ENCODE measurements around the gene FOXP4.

Gene FOXP4

DNA sequence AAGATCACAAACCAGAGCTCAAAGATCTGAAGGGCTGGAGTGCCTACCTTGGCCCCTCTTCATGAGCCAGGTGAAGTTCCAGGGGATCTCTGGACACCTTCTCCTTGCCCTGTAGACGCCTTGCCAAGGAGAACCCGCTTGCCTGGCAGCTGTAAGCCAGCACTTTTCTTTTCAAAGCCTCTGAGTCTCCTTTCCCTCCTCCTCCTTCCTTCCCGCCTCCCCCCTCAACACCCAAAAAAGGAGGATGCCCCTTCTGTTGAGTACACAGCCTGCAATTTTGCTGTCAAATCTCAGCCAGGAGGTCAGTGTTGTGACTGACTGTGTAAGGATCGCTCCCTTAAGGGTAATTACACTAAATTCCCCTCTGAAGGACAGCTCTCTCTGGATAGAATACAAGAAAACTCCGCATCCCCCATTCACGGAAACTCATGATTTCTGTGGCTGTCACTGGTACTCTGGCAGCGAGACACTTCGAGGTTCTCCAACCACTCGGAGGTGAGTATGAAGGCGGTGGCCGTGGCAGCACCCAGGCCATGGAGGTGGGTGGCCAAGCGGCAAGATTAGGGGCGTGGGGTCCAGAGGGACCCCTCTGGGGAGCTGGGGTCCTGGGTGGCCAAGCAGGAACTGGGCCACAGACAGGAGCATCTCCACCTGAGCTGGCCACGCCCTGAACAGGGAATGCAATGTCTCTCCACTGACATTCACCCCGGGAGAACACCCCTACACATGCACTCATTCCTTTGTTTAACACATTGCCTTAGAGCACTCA is 23.2 kb upstream of the FOXP4 start:
- no peak for DNase-seq

DNA sequence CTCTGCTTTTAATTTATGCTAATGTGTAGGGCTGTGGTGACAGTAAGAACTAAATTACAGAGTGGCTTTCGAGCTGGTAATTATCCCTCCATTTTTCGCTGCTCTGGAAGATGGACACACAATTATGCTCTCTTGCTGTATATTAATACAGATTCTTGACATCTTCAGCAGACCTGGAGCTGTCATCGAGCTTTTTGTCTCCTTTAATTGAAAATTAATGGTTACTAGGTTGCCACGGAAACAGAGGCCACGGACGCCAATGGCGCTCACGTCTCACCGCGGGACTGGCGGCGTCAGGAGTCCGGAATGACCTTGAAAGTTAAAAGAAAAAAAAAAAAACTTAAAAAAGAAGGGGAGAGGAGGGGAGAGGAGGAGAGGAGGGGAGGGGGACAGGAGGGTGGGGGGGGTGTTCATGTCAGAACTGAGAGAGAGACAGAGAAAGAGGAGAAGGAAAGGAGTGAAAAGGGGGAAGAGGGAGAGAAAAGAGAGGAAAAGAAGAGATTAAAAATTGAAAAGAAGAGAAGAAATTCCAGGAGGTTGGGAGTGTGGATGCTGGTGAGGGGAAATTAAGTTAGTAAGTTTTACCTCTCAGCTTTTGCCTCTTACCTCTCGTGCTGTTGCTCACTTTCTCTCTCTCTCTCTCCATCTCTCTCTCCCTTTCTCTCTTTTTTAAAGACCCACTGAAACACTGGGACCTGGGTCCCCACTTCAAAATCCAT is 22.1 kb upstream of the FOXP4 start:
- DNase-seq = no peak

DNA sequence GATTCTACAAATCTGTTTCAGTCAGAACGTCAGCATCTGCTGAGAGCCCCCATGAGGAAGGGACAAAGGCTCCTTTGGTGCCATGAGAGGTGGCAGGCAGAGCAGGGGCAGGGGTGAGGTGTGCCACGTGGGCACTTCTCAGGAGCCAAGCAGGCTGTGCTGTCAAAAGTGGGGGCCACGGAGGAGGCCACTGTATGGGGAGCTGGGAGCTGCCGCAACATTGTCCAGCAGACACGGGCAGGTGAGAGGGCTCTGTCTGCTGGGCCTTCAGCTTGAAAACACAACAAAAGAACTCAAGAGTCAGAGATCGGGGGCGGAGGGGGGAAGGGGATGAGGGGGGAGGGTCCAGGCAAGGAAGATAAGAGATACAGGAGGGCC is 21.6 kb upstream of the FOXP4 start:
- DNase-seq = no peak

DNA sequence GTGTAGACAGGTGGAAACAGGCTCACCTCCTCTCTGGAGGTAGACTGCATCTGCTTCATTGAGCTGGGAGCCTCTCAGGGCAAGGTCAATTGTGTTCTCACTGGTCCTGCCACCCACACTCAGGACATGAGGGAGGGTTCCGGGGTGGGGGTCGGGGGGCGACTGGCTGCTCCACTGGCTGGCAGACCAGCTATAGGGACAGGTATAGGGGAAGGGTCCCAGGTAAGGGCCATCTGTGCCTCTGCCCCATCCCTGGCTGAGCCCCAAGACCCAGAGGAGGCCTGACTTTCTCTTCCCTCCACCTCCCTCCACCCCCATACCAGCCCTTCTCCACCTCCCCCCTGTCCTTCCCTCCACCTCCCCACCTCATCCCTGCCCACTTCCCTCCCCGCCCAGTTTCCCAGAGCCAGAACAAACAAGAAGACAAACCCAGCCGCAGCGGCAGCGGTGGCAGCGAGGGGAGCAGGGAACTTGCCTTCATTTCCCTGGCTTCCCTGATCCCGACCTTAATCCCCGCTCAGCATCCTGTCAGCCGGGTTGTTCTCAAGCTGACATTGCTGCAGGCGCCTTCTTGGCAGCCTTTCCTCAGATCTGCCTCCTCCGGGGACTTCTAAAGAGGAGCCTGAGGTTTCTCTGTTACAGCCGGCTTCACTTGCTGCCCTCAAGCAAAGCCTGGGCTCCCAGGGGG is 18.3 kb upstream of the FOXP4 start:
- DNase-seq = no peak

DNA sequence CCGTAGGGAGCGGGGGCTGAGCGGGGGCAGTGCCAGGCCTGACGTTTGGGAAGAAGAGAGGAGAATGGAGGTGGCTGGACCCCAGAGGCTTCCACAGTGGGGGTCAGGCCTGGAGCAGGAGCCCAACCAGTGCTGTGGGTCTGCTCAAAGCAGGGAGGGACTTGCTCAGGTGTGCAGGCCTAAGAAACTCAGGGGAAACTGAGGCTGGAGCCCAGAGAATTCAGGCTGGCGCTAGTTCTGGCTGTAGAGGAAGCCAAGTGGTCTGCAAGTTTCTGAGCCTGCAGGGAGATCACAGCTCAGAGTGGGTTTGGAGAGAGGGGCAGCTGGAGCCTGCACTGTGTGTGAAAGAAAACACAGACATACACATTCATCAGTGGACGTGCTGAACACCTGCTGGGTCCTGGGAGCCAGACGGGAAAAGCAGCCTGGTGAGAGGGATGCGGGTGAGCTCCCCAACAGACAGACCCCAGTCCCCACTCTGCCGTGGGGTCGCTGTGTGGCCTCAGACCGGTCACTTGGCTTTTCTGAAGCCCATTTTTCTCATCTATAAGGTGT is 17.7 kb upstream of the FOXP4 start:
- DNase-seq = no peak

DNA sequence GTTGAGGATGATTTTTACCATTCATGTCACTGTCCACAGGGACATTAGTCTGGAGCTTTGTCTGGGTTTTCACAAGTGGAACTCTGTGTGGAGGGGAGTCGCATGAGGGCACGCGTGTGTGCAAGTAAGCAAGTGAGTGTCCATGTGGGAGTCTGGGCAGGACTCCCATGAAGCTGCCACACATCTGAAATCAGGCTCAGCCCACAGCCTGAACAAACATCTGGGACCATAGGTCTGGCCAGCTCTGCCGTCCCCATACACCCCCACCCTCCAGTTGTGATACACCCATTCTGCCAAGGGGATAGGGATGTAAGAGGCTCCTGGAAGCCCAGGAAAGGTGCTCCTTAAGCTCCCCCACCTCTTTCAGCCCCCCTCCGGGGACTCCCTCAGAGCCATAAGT is 17.1 kb upstream of the FOXP4 start:
- no peak for DNase-seq

DNA sequence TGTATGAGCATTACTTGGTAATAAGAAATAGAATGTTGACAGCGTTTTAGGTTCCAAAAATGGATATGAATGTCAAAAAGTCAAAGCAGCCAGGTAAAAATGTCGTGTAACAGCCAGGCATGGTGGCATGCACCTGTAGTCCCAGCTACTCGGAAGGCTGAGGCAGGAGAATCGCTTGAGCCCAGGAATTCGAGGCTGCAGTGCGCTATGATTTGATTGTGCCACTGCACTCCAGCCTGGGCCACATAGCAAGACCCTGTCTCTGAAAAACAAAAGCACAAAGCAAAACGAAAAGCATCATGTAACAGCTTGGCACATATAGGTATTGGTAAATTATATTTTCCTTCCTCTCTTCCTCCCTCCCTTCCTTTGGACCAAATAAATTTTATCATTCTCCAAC is 16.2 kb upstream of the FOXP4 start:
- no peak for DNase-seq

DNA sequence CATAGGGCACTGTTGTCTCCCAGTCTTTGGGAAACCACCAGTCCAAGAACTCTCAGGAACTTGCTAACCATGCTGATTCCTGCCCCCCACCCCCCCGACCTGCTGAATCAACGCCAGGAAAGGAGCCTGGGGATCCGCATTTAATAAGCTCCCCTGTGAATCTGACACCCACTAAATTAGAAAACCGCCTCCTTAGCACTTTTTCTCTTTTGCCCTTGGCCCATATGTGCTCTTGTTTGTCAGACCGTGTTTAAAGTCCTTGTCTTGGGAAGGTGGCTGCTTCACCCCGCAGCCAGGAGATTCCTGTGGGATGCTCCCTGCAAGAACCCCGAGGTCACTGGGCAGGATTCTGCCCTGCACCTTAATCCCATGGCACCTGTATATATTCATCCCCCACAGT is 15.7 kb upstream of the FOXP4 start:
- no peak for DNase-seq

DNA sequence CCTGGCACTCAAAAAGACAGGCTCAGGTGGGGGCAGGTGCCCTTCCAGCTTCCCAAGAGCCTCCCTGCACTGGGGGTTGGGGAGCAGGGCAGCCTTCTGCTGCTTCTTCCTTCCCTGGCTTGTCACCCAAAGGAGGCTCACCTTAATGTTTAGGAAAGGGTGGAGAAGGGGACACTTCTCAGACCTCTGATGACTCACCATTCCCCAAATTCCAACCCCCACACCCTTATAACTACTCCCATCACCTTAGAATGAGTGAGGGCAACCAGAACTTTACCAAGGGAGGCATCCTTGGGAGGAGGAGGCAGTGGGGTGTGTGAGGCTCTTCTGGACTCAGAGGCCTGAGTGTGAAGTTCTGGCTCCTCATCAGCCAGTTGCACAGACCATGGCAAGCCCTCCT is 15.2 kb upstream of the FOXP4 start:
- DNase-seq = no peak

DNA sequence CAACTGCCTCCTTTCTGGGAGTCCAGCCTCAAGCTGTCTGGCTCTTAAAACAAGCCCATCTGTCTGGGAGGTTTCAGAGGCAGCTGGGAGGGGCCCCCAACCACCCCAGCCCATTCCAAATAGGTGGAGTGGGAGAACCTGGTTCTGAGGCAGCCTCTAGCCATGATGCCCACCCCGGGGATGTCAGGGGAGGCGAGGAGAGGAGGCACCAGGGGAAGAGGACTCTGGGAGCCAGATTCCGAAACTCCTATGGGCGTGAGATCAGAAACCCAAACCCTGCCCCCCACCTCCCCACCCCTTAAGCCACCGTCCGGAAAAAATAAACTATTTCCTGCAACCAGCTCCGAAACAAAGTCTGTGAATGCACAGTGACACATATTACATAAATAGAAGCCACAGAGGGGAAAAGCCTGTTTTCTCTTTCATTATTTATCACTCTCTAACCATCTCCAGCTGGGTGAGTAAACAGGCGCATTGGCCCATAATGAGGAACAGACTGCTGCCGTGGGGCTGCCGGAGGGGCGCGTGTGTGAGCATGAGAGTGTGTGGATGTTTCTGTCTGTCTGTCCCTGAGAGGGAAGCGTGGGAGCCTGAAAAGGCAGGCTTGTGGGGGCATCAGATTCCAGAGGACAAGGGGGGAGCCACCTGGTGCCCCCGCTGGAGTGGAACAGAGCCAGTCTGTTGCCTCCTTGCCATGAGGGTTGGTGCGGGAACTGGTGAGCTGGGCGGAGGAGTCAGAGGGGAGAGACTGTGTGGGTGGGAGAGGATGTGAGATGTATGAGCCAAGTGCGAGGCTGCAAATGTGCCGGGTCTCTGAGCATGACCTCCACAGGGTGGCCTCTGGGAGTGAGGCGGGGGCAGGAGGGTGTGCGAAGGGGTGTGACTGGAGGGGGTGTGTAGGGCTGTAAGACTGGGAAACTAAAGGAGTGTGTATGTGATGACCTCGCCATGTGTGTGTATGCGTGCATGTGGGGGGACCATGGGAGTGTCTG is 14.3 kb upstream of the FOXP4 start:
- peak; percentile 20 to 60 for DNase-seq

DNA sequence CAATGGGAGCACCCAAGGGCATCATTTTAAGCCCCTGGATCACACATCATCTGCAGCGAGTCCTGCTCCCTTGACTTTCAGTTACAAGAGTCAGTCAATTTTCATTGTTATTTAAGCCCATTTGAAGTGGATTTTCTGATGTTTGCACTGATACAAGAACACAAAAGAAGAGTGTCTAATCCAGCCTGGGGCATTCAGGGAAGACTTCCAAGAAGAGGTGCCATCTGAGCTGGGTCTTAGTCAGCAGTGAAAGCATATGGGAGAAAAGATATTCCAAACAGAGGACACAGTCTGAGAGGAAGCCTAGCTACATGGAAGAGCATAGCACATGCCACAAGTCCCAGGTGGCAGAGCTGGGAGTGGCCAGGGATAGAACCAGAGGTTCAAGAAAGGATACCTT is 10.4 kb upstream of the FOXP4 start:
- DNase-seq = no peak

DNA sequence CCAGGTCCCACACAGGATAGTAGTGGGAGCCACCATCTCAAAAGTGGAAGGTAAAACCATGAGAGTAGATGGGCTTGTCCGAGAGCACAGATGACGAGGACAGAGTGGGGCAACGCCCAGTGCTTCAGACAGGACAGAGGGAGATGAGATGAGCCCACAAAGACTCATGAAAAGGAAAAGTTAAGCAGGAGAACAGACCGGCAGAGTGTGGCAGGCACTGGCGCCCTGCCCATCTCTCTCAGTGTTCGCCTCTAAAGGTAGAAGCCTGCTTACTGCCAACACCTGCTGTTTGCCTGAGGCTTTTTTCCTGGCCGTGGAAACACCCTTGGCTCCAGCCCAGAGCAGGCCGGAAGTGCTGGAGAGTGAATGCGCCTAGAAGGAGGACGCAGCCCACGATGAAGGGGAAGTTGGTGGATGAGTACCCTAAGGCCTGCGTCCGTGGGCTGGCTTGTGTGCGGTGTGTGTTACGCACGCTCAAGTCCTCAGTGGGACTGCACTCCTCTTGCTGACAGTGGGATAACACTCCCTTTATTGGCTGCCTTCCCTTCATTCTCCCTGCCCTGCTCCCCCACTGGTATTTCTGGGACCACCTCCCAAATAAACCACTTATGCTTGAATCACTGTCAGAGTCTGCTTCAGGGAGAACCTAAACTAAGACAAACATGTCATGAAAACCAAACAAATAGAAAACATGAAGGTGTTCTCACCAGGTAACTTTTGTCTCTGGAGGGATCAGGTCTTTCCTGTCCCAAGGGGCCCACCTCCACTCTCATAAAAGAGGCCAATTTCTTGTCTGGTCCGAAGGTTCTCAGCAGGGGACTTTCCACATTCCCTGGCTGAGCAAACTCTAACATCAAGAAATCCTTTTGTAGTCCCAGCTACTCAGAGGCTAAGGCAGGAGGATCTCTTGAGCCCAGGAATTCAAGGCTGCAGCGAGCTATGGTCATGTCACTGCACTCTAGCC is 9.1 kb upstream of the FOXP4 start:
- DNase-seq = peak; percentile 18 to 21

DNA sequence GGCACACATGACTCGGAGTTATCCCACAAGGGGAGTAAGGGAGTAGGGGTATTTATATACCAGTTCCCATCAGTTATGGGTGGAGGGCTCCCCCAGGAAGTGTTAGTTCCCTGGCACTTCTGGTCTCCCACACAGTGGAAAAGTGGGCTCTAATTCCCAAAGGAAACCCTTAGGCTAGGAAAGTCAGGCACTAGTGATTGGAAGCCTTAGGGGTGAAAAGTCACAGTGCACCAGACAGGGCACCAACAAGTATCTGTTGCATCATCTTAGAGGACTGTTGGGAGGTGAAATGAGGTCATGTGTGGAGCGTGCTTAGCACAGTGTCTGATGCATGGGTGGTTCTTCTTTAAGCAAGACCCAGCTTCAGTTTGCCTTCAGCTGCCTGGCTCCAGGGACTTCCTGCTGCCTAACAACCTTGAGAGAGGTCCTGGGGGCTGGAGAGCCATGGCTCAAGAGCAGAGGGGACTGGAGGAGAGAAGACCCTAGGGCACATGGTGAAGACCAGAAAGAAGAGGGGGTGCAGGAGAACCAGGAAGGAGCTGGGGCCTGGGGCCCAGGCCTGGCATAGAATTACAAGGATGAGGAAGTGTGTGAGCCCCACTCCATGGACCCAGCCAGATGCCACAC is 7.5 kb upstream of the FOXP4 start:
- peak in 1 of 2 donors; percentile 24 for DNase-seq

DNA sequence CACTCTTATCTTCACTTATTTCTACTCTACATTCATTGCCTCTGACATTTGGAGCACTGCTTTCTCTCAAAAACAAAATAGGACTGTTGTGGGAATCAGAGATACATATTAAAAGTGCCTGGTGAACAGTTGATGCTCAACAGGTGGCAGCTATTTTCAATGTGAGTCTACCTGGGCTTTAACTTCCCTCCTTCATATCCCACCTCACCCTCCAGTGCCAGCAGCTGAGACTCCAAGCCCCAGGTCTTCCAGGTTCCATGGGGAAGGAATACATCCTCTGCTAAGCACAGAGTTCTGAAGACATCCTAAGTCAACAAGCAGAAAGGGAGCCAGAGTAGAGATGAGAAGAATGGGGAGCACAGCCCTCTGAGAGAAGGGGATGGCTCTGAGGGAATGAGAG is 7.0 kb upstream of the FOXP4 start:
- no peak for DNase-seq

DNA sequence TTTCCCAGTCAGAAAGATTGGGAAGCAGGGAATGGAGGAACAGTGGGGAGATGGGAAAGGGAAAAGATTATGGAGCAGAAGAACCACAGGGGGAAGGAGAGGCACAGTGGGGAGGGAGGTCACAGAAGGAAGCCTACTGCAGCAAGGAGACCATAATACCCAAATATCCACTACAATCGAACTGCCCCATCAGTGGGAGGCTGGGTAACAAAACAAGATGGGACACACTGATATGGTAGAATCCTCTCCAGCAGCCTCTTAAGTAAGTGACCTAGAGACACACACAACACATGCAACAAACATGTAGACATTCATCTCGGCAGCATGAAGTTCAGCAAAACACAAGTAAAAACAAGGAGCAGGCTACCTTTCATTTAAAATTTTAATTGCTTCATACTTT is 4.8 kb upstream of the FOXP4 start:
- DNase-seq = no peak

DNA sequence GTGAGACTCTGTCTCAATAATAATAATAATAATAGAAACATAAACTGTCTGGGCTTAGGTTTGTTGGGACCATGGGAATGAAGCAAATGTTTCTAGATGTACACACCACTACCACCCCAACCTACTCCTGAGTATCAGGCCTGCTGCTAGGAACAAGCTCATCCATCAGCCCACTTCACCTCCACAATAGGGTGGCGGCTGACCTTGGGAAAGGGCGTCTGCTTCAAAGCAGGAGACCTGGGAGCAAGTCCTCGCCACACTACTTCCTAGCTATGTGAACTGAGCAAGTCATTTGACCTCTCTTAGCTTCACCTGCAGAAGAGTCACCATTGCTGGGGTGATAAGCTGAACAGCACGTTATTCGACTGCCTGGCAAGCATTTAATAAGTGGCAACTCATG is 3.1 kb upstream of the FOXP4 start:
- DNase-seq = no peak

DNA sequence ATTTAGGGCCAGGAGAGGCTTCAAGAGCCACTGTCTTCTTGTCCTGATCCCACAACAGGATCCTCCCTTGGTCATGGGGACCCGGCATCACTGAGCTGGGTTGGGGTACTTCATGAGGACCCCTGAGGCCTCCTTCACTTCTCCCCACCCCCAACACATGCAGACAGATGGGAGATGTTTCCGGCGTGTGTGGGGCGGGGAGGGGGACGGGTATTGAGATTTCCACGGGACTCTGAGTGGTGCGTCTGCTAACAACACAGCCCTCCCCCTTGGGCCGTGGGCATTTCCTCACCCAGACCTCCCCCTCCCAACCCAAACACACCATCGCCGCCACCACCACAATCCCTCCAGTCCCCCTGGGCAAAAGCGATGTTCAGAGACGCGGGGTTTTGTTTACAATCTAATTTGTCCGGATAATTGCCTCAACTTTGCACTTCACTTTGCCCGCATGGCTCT is 906 bp upstream of the FOXP4 start:
- DNase-seq = no peak

DNA sequence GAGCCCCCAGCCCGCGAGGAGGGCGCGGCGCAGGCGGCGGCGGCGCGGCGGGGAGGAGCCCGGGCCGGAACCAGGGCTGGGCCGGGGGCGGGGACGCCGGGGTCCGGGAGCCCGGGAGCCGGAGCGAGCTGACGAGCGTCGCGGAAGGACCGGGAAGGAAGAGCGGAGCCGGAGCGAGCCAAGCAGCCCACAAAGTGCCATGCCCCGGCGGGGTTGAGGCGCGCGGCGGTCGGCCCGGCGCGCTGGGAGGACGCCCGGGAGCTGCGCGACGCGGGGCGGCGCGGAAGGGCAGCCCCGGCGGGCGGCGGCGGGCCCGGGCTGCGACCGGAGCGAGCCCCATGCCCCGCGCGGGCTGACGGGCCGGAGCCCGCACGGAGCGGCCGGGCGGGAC is 289 bp downstream of the FOXP4 start:
- no peak for DNase-seq

DNA sequence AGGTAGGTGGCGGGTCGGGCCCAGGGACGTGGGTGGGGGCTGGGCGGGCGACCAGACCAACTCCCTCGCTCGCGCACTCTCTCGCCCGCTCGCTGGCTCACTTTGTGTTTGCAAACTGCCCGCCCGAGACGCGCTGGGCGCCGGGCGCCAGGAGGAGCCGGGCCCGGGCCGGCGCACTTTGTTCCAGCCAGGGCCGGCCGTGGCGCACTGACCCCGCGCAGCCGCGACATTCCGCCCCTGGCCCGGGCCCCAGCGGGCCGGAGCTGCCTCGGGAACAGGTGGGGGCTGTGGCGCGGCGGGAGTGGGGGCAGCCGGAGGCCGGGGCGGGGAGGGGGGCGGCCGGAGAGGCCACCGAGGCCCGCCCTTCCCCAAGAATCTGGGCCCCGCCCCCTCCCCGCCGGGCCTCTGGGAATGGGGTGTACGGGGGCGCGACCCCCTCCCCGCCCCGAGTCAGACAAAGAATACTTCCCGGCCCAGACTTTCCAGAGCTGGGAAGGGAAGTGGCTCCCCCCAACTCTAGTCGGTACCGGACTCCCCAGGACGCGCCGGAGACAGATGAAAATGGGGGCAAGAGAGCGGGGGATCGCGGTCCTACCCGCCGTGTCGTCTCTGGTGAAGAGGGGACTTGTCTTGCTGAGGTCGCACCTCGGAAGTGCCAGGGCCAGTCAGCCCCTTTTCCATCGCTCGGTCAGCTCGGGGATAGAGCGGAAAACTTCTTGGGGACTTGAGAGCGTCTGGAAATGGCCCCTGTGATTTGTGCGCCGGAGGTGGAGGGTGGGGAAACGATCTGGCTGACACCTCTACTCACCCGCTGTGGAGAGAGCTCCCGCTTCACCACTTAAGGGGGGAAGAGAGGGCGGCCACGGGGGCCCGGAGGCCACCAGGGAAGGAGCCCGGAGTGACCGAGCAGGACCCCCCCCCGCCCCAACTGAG is 951 bp downstream of the FOXP4 start:
- peak in 1 of 2 donors; percentile 17 for DNase-seq

DNA sequence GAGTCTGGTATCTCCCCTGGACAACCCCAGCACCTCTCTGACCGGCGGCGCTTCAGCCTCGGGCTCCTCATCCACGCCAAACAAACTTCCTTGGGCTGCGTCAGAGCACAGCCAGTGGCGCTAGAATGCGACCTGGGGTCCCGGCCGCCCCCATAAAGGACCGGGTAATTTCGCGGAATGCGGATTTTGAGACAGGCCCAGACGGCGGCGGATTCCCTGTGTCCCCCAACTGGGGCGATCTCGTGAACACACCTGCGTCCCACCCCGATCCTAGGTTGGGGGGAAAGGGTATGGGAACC is 1.6 kb downstream of the FOXP4 start:
- no peak for DNase-seq
